ENCODE measurements around the gene PRC1.
"Not testable (repeated sequence)": the region's sequence is repeated elsewhere in the genome, so short reads cannot be mapped to it uniquely, and the experiment has no call there.

PRC1 gene

GRCh38 chr15:91022075-91022831, 27.9 kb upstream of the PRC1 start, which contains the start of gene VPS33B:
Gene VPS33B, minus strand, starts transcription at chr15:91022594. Its CDS starts 345 bp downstream, at chr15:91022249.
- Histone ChIP-seq H3K4me1 (ENCODE audit: control insufficient read depth, insufficient read depth, low read length, poor library complexity, severe bottlenecking) (peaks cover 8% of the 10 kb centered on the region), H3K27me3 (replicated peaks; ENCODE audit: control insufficient read depth, insufficient read depth, low read length, poor library complexity, severe bottlenecking) (no peaks in the 10 kb centered on the region), H3K4me3 (ENCODE audit: insufficient read depth, low read depth, low read length, poor library complexity, severe bottlenecking) (peak within 1 kb of the TSS; percentile 77), H3K9me3 (ENCODE audit: control insufficient read depth, low read length) (no peaks in the 10 kb centered on the region), H3K36me3 (ENCODE audit: control insufficient read depth, insufficient read depth, low read length) (no peaks in the 10 kb centered on the region), H3K27ac (ENCODE audit: insufficient read depth, low read length, poor library complexity, severe bottlenecking) (peak within 1 kb of the TSS; percentile 69)
- peak; percentile 66 to 76 (median 72) for DNase-seq

GRCh38 chr15:91021516-91022074, 27.3 kb upstream of the PRC1 start:
- Histone ChIP-seq H3K4me1 (ENCODE audit: control insufficient read depth, insufficient read depth, low read length, poor library complexity, severe bottlenecking) (peaks cover 8% of the 10 kb centered on the region), H3K27ac (ENCODE audit: insufficient read depth, low read length, poor library complexity, severe bottlenecking) (peak overlapping the region; percentile 69), H3K36me3 (ENCODE audit: control insufficient read depth, insufficient read depth, low read length) (peaks cover 4% of the 10 kb centered on the region), H3K9me3 (ENCODE audit: control insufficient read depth, low read length) (no peaks in the 10 kb centered on the region), H3K4me3 (ENCODE audit: insufficient read depth, low read depth, low read length, poor library complexity, severe bottlenecking) (peak overlapping the region; percentile 77), H3K27me3 (replicated peaks; ENCODE audit: control insufficient read depth, insufficient read depth, low read length, poor library complexity, severe bottlenecking) (no peaks in the 10 kb centered on the region)
- no peak for DNase-seq

GRCh38 chr15:91018158-91018557, 23.8 kb upstream of the PRC1 start:
- H3K27ac ChIP-seq (ENCODE audit: insufficient read depth, low read length, poor library complexity, severe bottlenecking): no peak overlapping the region
- no peaks in the 10 kb centered on the region for H3K27me3 ChIP-seq (replicated peaks; ENCODE audit: control insufficient read depth, insufficient read depth, low read length, poor library complexity, severe bottlenecking)
- peaks cover 17% of the 10 kb centered on the region for H3K36me3 ChIP-seq (ENCODE audit: control insufficient read depth, insufficient read depth, low read length)
- no peak overlapping the region for H3K4me3 ChIP-seq (ENCODE audit: insufficient read depth, low read depth, low read length, poor library complexity, severe bottlenecking)
- no peak for DNase-seq
- H3K4me1 ChIP-seq (ENCODE audit: control insufficient read depth, insufficient read depth, low read length, poor library complexity, severe bottlenecking): peaks cover 8% of the 10 kb centered on the region
- no peaks in the 10 kb centered on the region for H3K9me3 ChIP-seq (ENCODE audit: control insufficient read depth, low read length)

- H3K4me3 ChIP-seq (ENCODE audit: insufficient read depth, low read depth, low read length, poor library complexity, severe bottlenecking): no peak overlapping the region
- H3K4me1 ChIP-seq (ENCODE audit: control insufficient read depth, insufficient read depth, low read length, poor library complexity, severe bottlenecking): peaks cover 8% of the 10 kb centered on the region
- no peak for DNase-seq
- peaks cover 21% of the 10 kb centered on the region for H3K36me3 ChIP-seq (ENCODE audit: control insufficient read depth, insufficient read depth, low read length)
- no peak overlapping the region for H3K27ac ChIP-seq (ENCODE audit: insufficient read depth, low read length, poor library complexity, severe bottlenecking)
- no peaks in the 10 kb centered on the region for H3K27me3 ChIP-seq (replicated peaks; ENCODE audit: control insufficient read depth, insufficient read depth, low read length, poor library complexity, severe bottlenecking)
- H3K9me3 ChIP-seq (ENCODE audit: control insufficient read depth, low read length): no peaks in the 10 kb centered on the region
These were observed 23.4 kb upstream of the PRC1 start for GRCh38 chr15:91017716-91018115.

- H3K9me3 ChIP-seq (ENCODE audit: control insufficient read depth, low read length); H3K4me1 ChIP-seq (ENCODE audit: control insufficient read depth, insufficient read depth, low read length, poor library complexity, severe bottlenecking); H3K27ac ChIP-seq (ENCODE audit: insufficient read depth, low read length, poor library complexity, severe bottlenecking); DNase-seq; H3K4me3 ChIP-seq (ENCODE audit: insufficient read depth, low read depth, low read length, poor library complexity, severe bottlenecking); H3K27me3 ChIP-seq (replicated peaks; ENCODE audit: control insufficient read depth, insufficient read depth, low read length, poor library complexity, severe bottlenecking): not testable (repeated sequence)
- peaks cover 47% of the 10 kb centered on the region for H3K36me3 ChIP-seq (ENCODE audit: control insufficient read depth, insufficient read depth, low read length)
These were observed 19.4 kb upstream of the PRC1 start for GRCh38 chr15:91013701-91014100.

- no peaks in the 10 kb centered on the region for H3K4me1 ChIP-seq (ENCODE audit: control insufficient read depth, insufficient read depth, low read length, poor library complexity, severe bottlenecking)
- H3K27ac ChIP-seq (ENCODE audit: insufficient read depth, low read length, poor library complexity, severe bottlenecking): no peak overlapping the region
- no peaks in the 10 kb centered on the region for H3K9me3 ChIP-seq (ENCODE audit: control insufficient read depth, low read length)
- DNase-seq: no peak
- peaks cover 77% of the 10 kb centered on the region for H3K36me3 ChIP-seq (ENCODE audit: control insufficient read depth, insufficient read depth, low read length)
- no peaks in the 10 kb centered on the region for H3K27me3 ChIP-seq (replicated peaks; ENCODE audit: control insufficient read depth, insufficient read depth, low read length, poor library complexity, severe bottlenecking)
- no peak overlapping the region for H3K4me3 ChIP-seq (ENCODE audit: insufficient read depth, low read depth, low read length, poor library complexity, severe bottlenecking)
These were observed 12.9 kb upstream of the PRC1 start for GRCh38 chr15:91007266-91007665.

GRCh38 chr15:91001209-91001608, 6.9 kb upstream of the PRC1 start:
- H3K27ac ChIP-seq (ENCODE audit: insufficient read depth, low read length, poor library complexity, severe bottlenecking): no peak overlapping the region
- no peaks in the 10 kb centered on the region for H3K9me3 ChIP-seq (ENCODE audit: control insufficient read depth, low read length)
- H3K4me3 ChIP-seq (ENCODE audit: insufficient read depth, low read depth, low read length, poor library complexity, severe bottlenecking): no peak overlapping the region
- peaks cover 71% of the 10 kb centered on the region for H3K36me3 ChIP-seq (ENCODE audit: control insufficient read depth, insufficient read depth, low read length)
- H3K27me3 ChIP-seq (replicated peaks; ENCODE audit: control insufficient read depth, insufficient read depth, low read length, poor library complexity, severe bottlenecking): no peaks in the 10 kb centered on the region
- DNase-seq: no peak
- no peaks in the 10 kb centered on the region for H3K4me1 ChIP-seq (ENCODE audit: control insufficient read depth, insufficient read depth, low read length, poor library complexity, severe bottlenecking)

GRCh38 chr15:90998737-90999136, 4.4 kb upstream of the PRC1 start:
- no peaks in the 10 kb centered on the region for H3K9me3 ChIP-seq (ENCODE audit: control insufficient read depth, low read length)
- no peaks in the 10 kb centered on the region for H3K27me3 ChIP-seq (replicated peaks; ENCODE audit: control insufficient read depth, insufficient read depth, low read length, poor library complexity, severe bottlenecking)
- no peaks in the 10 kb centered on the region for H3K4me1 ChIP-seq (ENCODE audit: control insufficient read depth, insufficient read depth, low read length, poor library complexity, severe bottlenecking)
- no peak overlapping the region for H3K4me3 ChIP-seq (ENCODE audit: insufficient read depth, low read depth, low read length, poor library complexity, severe bottlenecking)
- peaks cover 47% of the 10 kb centered on the region for H3K36me3 ChIP-seq (ENCODE audit: control insufficient read depth, insufficient read depth, low read length)
- H3K27ac ChIP-seq (ENCODE audit: insufficient read depth, low read length, poor library complexity, severe bottlenecking): no peak overlapping the region
- no peak for DNase-seq

GRCh38 chr15:90994059-90994416, 297 bp downstream of the PRC1 start:
- H3K4me3 ChIP-seq (ENCODE audit: insufficient read depth, low read depth, low read length, poor library complexity, severe bottlenecking): peak overlapping the region; percentile 97
- H3K27me3 ChIP-seq (replicated peaks; ENCODE audit: control insufficient read depth, insufficient read depth, low read length, poor library complexity, severe bottlenecking): no peaks in the 10 kb centered on the region
- H3K36me3 ChIP-seq (ENCODE audit: control insufficient read depth, insufficient read depth, low read length): peaks cover 17% of the 10 kb centered on the region
- DNase-seq: no peak
- no peaks in the 10 kb centered on the region for H3K9me3 ChIP-seq (ENCODE audit: control insufficient read depth, low read length)
- peak overlapping the region; percentile 76 for H3K27ac ChIP-seq (ENCODE audit: insufficient read depth, low read length, poor library complexity, severe bottlenecking)
- peaks cover 4% of the 10 kb centered on the region for H3K4me1 ChIP-seq (ENCODE audit: control insufficient read depth, insufficient read depth, low read length, poor library complexity, severe bottlenecking)

GRCh38 chr15:90991587-90992285, 2.6 kb downstream of the PRC1 start:
- H3K36me3 ChIP-seq (ENCODE audit: control insufficient read depth, insufficient read depth, low read length): no peaks in the 10 kb centered on the region
- H3K4me1 ChIP-seq (ENCODE audit: control insufficient read depth, insufficient read depth, low read length, poor library complexity, severe bottlenecking): peaks cover 4% of the 10 kb centered on the region
- no peaks in the 10 kb centered on the region for H3K27me3 ChIP-seq (replicated peaks; ENCODE audit: control insufficient read depth, insufficient read depth, low read length, poor library complexity, severe bottlenecking)
- DNase-seq: no peak
- H3K9me3 ChIP-seq (ENCODE audit: control insufficient read depth, low read length): no peaks in the 10 kb centered on the region
- no peak overlapping the region for H3K4me3 ChIP-seq (ENCODE audit: insufficient read depth, low read depth, low read length, poor library complexity, severe bottlenecking)
- H3K27ac ChIP-seq (ENCODE audit: insufficient read depth, low read length, poor library complexity, severe bottlenecking): no peak overlapping the region
